Raji (cell line): Measurements from ENCODE around the gene NUMBL.

Experiments
- POLR2A ChIP-seq: IDR thresholded peaks from 2 replicates; pipeline ENCODE4 v1.6.1; 2011; ENCODE audit warnings: low read depth, low read length, control low read depth; ENCODE audit not compliant: insufficient read depth

The NUMBL gene

GRCh38 chr19:40702337-40703012, 12.0 kb upstream of the NUMBL start:
- no peak for TF ChIP-seq POLR2A

DNA sequence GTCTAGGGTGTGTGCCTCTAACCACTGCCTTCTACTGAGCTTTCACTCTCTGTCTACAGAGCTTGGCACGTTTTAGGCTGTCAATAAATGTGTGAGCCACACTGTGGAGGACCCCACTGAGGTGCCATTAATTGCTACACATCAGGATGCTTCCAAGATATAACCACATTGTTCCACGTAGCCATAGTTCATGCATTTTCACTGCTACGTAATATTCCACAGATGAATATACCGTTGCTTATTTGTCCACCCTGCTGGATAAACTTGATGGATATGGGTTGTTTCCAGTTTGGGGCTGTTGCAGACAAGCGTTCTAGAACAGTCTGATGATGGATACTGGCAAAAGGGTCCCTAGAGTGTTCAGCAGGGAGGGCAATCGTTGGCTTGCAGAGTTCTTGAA, 11.3 kb upstream of the NUMBL start:
- no peak for TF ChIP-seq POLR2A

- no peak for TF ChIP-seq POLR2A
Measured at GRCh38 chr19:40700083-40700482, 9.6 kb upstream of the NUMBL start.

- no peak for TF ChIP-seq POLR2A
Measured at GRCh38 chr19:40697007-40697406, 6.6 kb upstream of the NUMBL start.

DNA sequence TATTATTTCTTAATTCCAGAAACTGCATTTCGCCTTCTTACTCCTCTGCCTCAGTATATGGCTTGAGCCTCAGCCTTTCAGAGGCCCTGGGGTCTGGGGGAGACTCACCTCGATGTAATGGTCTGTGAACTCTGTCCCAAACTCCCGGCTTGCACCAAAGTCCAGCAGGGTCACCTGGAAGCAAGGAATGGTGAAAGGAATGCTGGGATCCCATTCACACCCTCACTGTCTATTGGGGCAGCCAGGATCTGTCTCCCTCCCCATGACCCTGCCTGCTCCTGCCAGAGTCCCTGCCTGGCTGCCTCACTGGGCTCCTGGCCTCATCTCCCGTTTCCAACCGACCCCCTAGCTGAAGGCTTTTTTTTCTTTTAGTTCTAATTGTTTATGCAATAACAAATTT, 5.4 kb upstream of the NUMBL start:
- TF ChIP-seq POLR2A, result no peak

- TF ChIP-seq POLR2A, result no peak
Measured at GRCh38 chr19:40693896-40694295, 3.4 kb upstream of the NUMBL start.

- no peak for TF ChIP-seq POLR2A
Measured at GRCh38 chr19:40693150-40693788, 2.8 kb upstream of the NUMBL start.

DNA sequence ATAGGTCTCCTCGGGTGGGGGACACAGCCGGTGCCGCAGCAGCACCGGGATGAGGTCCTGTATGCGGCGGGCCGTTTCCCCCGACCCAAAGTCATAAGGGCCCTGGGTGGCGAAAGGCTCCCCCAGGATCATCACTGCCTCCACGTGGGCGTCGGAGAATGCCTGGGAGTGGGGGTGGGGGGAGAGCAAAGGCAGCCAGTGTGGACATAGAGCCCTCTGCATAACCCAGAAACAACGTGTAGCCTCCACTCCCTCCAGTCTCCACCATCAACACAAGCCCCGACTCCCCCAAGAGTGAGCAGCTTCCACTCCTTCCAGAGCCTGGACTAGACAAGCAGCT, 1.7 kb upstream of the NUMBL start:
- TF ChIP-seq POLR2A, result no peak

DNA sequence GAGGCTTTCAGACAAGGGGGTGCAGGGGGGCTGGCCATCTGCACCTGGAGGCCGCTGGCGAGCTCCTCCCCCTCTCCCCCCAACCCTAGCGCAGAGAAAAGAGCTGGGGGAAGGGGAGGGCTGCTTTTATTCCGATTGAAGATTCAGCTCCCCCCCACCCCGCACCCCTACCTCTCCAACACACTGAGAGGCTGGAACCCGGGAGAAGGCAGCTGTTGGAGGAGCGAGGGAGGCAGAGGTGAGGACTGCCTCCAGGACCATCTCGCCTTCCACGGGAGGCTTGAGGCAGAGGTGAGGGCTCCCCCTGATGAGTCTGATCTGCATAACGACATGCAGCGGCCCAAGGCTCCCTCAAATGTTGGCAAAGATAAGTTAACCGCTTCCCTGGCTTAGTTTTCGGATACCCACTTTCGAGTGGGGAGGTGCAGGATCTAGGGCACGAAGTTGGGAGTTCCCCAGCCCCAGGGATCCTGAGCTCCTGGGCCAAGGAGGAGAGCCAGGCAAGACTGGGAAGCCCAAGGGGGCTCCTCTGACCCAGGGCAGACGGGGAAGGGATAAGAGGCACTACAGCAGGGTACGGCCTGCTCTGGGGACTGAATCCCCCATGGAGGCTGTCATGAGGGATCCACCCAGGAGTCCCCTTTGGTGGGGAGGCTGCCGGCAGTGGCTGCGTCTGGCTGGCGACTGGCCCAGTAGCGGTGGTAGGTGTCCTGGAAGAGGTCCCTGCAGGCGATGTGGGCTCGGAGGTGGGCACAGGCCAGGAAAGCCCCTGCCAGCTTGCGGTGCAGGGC, 1.2 kb upstream of the NUMBL start:
- TF ChIP-seq POLR2A, result no peak

DNA sequence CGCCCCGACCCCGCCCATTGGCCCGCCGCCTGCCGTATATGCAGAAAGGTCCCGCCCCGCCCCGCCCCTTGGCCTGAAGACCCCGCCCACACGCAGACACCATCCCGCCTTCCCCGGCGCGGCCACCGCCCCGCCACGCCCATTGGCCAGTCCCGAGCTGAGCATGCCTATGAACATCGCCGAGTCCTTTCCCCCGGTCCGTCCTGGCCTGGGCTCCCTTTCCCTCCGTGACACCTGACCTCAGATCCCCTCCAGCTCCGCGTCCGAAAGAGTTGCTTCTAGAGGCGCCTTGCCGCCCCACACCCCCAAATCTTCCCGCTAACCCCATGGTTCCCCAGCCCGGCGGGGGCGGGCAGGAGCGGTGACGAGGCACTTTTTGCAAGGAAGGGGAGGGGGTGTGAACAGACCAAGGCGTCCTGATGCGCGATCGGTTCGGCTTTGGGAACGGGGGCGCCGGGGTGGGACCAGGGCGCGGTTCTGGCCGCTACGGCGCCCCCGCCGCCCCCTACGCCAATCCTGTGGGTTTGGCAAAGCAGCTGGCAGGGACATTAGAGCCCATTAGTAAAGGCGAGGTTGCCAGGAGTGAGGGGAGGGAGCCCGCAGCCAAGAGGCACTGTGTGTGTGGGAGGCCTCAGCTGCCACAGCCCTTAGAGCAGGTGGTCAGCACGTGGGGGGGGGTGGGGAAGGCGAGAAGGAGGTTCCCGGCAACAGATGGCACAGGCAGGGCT, 406 bp upstream of the NUMBL start:
- peak; percentile 72 for TF ChIP-seq POLR2A

- no peak for TF ChIP-seq POLR2A
Measured at GRCh38 chr19:40689339-40690049, 957 bp downstream of the NUMBL start.

DNA sequence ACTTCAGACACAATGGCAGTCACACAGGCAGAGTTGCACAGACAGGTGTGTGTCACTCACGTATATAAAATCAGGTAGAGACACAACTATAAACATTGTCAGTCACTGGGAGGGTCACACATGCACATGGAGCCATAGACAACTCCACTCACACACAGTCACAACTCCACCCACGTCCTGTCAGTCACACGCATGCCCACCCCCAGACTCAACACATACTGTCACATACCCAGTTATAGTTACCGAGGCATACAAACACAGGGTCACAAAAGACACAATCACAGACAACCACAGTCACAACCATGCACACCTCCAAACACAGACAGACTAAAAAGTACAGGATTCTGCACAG, 1.5 kb downstream of the NUMBL start:
- no peak for TF ChIP-seq POLR2A

- no peak for TF ChIP-seq POLR2A
Measured at GRCh38 chr19:40688309-40688708, 2.1 kb downstream of the NUMBL start.

DNA sequence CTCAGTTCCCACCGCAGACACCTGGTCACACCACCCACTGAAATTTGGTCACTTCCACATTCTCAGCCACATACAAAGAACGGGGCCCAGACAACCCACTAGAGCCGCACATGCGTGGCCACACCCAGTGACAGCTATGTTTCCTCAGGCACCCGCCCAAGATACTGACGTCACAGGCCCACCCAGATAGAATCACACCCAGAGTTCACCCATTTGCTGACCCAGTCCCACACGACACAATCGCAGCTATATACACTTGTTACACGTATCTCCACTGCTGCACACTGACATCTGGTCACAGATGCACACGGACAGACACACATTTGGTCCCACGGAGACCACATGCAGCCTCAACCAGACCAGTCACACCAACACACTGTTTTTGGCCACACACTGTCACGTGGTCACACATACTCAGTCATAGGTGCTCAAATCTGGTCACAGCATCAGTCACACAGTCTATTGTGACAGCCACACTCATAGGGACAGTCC, 2.9 kb downstream of the NUMBL start:
- no peak for TF ChIP-seq POLR2A
